ENCODE measurements around the gene MUSK.
"Not testable (repeated sequence)": the region's sequence is repeated elsewhere in the genome, so short reads cannot be mapped to it uniquely, and the experiment has no call there.

MUSK gene

GRCh38 chr9:110688329-110688728 lies 19.7 kb downstream of the MUSK start:
- DNase-seq (ENCODE audit: low read depth) = no peak
- H3K4me3 ChIP-seq (ENCODE audit: control insufficient read depth, low read depth, low read length) = no peak overlapping the region
- TF ChIP-seq, protein P1, sequence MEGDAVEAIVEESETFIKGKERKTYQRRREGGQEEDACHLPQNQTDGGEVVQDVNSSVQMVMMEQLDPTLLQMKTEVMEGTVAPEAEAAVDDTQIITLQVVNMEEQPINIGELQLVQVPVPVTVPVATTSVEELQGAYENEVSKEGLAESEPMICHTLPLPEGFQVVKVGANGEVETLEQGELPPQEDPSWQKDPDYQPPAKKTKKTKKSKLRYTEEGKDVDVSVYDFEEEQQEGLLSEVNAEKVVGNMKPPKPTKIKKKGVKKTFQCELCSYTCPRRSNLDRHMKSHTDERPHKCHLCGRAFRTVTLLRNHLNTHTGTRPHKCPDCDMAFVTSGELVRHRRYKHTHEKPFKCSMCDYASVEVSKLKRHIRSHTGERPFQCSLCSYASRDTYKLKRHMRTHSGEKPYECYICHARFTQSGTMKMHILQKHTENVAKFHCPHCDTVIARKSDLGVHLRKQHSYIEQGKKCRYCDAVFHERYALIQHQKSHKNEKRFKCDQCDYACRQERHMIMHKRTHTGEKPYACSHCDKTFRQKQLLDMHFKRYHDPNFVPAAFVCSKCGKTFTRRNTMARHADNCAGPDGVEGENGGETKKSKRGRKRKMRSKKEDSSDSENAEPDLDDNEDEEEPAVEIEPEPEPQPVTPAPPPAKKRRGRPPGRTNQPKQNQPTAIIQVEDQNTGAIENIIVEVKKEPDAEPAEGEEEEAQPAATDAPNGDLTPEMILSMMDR (conservative IDR thresholded peaks at IDR 0.05; ENCODE audit: control insufficient read depth, insufficient read depth, low read depth, low read length) = no peak

GRCh38 chr9:110691002-110691549 lies 22.5 kb downstream of the MUSK start:
- H3K4me3 ChIP-seq (ENCODE audit: control insufficient read depth, low read depth, low read length) = no peak overlapping the region
- TF ChIP-seq, protein P1 (conservative IDR thresholded peaks at IDR 0.05; ENCODE audit: control insufficient read depth, insufficient read depth, low read depth, low read length) = no peak
- peak; percentile 31 for DNase-seq (ENCODE audit: low read depth)

DNA sequence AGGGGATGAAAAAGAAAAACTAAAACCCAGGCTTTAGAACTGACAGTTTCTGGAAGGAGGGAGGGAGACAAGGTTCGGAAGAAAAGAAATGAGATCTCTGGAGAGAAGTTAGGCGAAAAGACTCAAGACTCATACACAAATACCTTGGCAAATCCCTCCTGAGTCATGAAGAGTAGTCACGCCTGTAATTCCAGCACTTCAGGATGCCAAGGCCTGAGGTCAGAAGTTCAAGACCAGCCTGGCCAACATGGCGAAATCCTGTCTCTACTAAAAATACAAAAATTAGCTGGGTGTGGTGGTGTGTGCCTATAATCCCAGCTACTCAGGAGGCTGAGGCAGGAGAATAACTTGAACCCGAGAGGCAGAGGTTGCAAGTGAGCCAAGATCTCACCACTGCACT lies 27.3 kb downstream of the MUSK start:
- DNase-seq (ENCODE audit: low read depth) = peak; percentile 77

GRCh38 chr9:110700953-110701352 lies 32.4 kb downstream of the MUSK start:
- TF ChIP-seq, protein P1 (conservative IDR thresholded peaks at IDR 0.05; ENCODE audit: control insufficient read depth, insufficient read depth, low read depth, low read length) = no peak
- peak; percentile 40 for DNase-seq (ENCODE audit: low read depth)

More for the DNA sequence above, 27.3 kb downstream of the MUSK start:
- not testable (repeated sequence) for H3K4me3 ChIP-seq (ENCODE audit: control insufficient read depth, low read depth, low read length)

DNA sequence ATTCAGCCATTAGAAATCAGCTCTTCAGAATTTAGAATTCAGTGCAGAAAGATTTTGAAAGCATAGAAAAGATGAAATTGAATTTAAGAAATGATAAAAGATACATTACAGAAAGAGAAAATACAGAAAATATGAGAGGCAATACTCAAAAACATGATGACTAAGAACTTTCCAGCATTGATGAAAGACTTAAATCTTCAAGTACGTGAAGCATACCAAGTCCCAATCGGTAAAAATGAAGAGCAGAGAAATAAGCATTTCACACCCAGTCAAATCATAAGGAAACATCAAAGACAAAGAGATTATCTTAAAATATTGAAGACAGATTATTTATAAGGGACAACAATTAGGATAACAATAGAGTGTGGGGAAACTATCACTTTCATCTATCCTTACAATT lies 35.1 kb downstream of the MUSK start:
- no peak for DNase-seq (ENCODE audit: low read depth)
- H3K4me3 ChIP-seq (ENCODE audit: control insufficient read depth, low read depth, low read length) = no peak overlapping the region

More at GRCh38 chr9:110700953-110701352, 32.4 kb downstream of the MUSK start:
- H3K4me3 ChIP-seq (ENCODE audit: control insufficient read depth, low read depth, low read length) = no peak overlapping the region

GRCh38 chr9:110707419-110707818 lies 38.8 kb downstream of the MUSK start:
- DNase-seq (ENCODE audit: low read depth) = no peak
- TF ChIP-seq, protein P1 (conservative IDR thresholded peaks at IDR 0.05; ENCODE audit: control insufficient read depth, insufficient read depth, low read depth, low read length) = no peak
- H3K4me3 ChIP-seq (ENCODE audit: control insufficient read depth, low read depth, low read length) = no peak overlapping the region

More for the DNA sequence above, 35.1 kb downstream of the MUSK start:
- TF ChIP-seq, protein P1 (conservative IDR thresholded peaks at IDR 0.05; ENCODE audit: control insufficient read depth, insufficient read depth, low read depth, low read length) = no peak

DNA sequence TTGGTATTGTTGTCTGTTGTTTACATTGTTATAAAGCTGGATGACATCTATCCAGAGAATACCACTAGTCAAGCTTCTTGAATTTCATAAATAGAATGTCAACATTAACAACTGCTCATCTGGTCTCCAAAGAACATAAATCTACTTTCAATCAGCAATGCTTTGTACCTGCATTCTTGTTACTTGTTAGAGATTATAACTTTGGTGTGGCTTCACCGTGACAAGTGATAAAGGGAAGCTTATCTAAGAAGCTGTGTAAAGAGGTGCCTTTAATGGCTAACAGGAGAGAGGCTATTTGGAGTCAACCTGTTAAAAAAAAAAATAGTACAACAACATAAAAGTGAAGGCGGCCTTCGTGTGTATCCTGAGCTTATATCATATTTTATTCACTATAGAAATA lies 41.8 kb downstream of the MUSK start:
- H3K4me3 ChIP-seq (ENCODE audit: control insufficient read depth, low read depth, low read length) = no peak overlapping the region
- DNase-seq (ENCODE audit: low read depth) = no peak
- TF ChIP-seq, protein P1 (conservative IDR thresholded peaks at IDR 0.05; ENCODE audit: control insufficient read depth, insufficient read depth, low read depth, low read length) = no peak

Data from fibroblast of mammary gland (primary cell).